SK-N-SH (cell line): ENCODE measurements around the gene MEF2C.

Experiments used
- CHD2 ChIP-seq: fragments of 150-350 bp; IDR thresholded peaks from 2 replicates; pipeline ENCODE4 v1.6.1; 2018; ENCODE audit warnings: low read length; ENCODE audit not compliant: partially characterized antibody
- CTCF ChIP-seq: fragments of 200-600 bp; sonication (generic); IDR thresholded peaks from 2 replicates; pipeline ENCODE4 v1.6.1; 2017; ENCODE audit warnings: antibody characterized with exemption, mild to moderate bottlenecking, moderate library complexity

GRCh38 chr5:88770276-88771257 is 112.4 kb downstream of the MEF2C start:
- TF ChIP-seq CHD2: no peak
- TF ChIP-seq CTCF: no peak
